ENCODE data around the gene HSH2D.

The HSH2D gene

GRCh38 chr19:16144216-16144581 lies 714 bp downstream of the HSH2D start:
- no peak for TF ChIP-seq CTCF (IDR thresholded peaks at IDR 0.05)
- H3K4me3 ChIP-seq = no peak overlapping the region
- H3K27ac ChIP-seq = no peak overlapping the region
- no peak for DNase-seq (ENCODE audit: low spot score)

- H3K27ac ChIP-seq = no peak overlapping the region
- TF ChIP-seq CTCF (IDR thresholded peaks at IDR 0.05) = no peak
- DNase-seq (ENCODE audit: low spot score) = no peak
- H3K4me3 ChIP-seq = no peak overlapping the region
These were observed 2.6 kb downstream of the HSH2D start for GRCh38 chr19:16146112-16146511.

DNA sequence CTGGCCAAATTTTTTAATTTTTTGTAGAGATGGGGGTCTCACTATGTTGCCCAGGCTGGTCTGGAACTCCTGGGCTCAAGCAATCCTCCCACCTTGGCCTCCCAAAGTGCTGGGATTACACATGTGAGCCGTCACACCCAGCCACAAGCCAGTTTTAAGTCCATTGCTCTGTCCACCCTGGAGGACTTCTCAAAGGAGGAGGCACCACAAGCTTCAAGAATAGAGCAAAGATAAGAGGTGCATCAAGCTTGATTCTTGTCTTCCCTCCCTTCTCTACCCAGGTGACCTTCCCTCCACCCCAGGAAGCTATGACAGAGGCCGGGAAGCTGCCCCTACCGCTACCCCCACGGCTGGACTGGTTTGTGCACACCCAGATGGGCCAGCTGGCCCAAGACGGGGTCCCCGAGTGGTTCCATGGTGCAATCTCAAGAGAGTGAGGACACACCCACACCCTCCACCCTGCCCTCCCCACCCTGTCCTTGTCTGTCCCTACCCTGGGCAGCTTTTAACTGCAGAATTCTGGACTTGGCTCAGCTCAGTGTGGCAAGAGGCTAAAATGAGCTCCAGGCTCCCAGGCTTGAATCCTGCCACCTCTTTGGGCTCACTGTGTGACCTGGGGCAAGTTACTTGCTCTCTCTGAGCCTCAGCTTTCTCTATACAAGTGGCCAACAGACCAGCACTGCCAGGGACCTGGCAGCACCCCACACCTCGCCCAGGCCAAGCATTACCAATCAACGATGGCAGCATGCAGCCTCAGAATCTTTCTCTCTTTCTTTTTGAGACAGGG lies 5.2 kb downstream of the HSH2D start:
- Histone ChIP-seq H3K27ac (no peak overlapping the region), H3K4me3 (no peak overlapping the region)
- no peak for TF ChIP-seq CTCF (IDR thresholded peaks at IDR 0.05)
- no peak for DNase-seq (ENCODE audit: low spot score)

GRCh38 chr19:16153582-16154336 lies 10.3 kb downstream of the HSH2D start:
- DNase-seq (ENCODE audit: low spot score) = no peak
- H3K4me3 ChIP-seq = no peak overlapping the region
- no peak overlapping the region for H3K27ac ChIP-seq
- TF ChIP-seq CTCF (IDR thresholded peaks at IDR 0.05) = no peak

DNA sequence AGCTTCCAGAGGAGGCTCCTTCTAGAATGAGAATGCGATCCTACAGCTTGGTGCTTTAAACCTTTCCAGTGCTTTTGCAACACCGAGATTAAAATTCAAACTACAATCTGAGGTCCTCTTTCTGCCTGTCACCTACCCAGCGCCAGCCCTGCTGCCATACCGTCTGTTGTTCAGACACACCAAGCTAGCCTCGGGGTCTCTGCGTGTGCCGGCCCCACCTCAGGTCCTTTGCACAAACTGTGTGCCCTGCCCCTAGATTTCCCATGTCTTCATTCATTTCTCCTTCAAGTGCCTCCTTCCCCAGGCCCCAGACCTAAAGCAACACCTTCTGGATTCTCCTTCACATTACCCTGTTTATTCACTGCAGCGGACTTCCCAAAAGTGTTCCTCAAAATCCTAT lies 11.1 kb downstream of the HSH2D start:
- H3K4me3 ChIP-seq = no peak overlapping the region
- no peak for DNase-seq (ENCODE audit: low spot score)
- no peak overlapping the region for H3K27ac ChIP-seq
- TF ChIP-seq CTCF (IDR thresholded peaks at IDR 0.05) = no peak

DNA sequence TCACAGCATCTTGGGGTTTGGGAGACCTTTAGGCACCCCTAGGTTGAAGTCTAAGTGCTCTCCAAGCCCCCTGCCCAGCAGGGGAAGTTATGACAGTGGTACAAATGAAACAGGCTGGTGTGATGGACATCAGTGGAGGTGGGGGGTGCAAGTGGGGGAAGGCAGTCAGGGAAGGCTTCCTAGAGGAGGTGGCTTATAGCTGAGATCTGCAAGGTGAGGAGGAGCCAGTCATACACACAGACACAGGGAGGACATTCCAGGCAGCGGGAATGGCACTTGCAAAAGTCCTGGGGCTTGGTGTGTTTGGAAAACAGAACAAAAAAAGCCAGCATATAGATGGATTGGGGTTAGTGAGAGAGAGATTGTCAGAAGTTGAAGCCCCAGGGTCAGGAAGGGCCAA lies 11.6 kb downstream of the HSH2D start:
- no peak for TF ChIP-seq CTCF (IDR thresholded peaks at IDR 0.05)
- Histone ChIP-seq H3K4me3 (no peak overlapping the region), H3K27ac (no peak overlapping the region)
- DNase-seq (ENCODE audit: low spot score) = no peak

- no peak overlapping the region for H3K4me3 ChIP-seq
- DNase-seq (ENCODE audit: low spot score) = no peak
- no peak overlapping the region for H3K27ac ChIP-seq
- no peak for TF ChIP-seq CTCF (IDR thresholded peaks at IDR 0.05)
These were observed 13.4 kb downstream of the HSH2D start for GRCh38 chr19:16156904-16157303.
